K562 (cell line): Measurements from ENCODE around the gene SH3BP5. TPM values are rescaled to one million over a fixed set of nuclear protein-coding genes. Genes with fewer than 3 reads are reported as not detected.

Experiments
- ATAC-seq: fragments of 200-7000 bp; cut with Tn5 transposase; 3 replicates; pipeline ENCODE4 v1.9.1; 2020; ENCODE audit warnings: moderate library complexity
- BruUV-seq: library from RNA; stranded (reverse); fragments of 400-500 nt; replicated peaks from 2 replicates; lab custom pipeline; 2021; lab: Mats Ljungman, UMichigan
- CTCF ChIA-PET: fragments of 300-600 bp; formaldehyde crosslinking; extraction: SDS; loops from one replicate; lab custom pipeline; 2021; ENCODE audit warnings: low intra/inter-chr PET ratio; lab: Yijun Ruan, JAX
- POLR2A ChIA-PET: fragments of 300-600, 350-650 bp; sonication (Branson Sonifier 250); formaldehyde crosslinking; extraction: SDS; loops from one replicate; lab custom pipeline; 2021; ENCODE audit warnings: antibody characterized with exemption, inconsistent platforms; lab: Yijun Ruan, JAX
- DNase-seq, 4 experiments: peaks; one replicate each; pipeline versions ENCODE4 v3.0.0 to v3.0.0-alpha.2; 2011 to 2018; ENCODE audit warnings: low spot score in 3 of 4, mixed read lengths in 3 of 4; ENCODE audit errors: extremely low read depth in 1 of 4
- FAIRE-seq: peaks from 2 replicates; lab custom pipeline; 2011; peaks lifted over from hg19 to GRCh38; lab: Jason Lieb, UNC
- H2AFZ ChIP-seq: 2 replicates; pipeline ENCODE4 v1.6.0; 2011; ENCODE audit warnings: low read depth, low read length, control low read depth, inconsistent platforms
- H3K27ac ChIP-seq: fragments of 200-600 bp; 3 replicates; pipeline ENCODE4 v1.8.0; 2011; ENCODE audit warnings: low read depth, mild to moderate bottlenecking, control low read depth, inconsistent platforms, low read length, moderate library complexity, mixed read lengths; ENCODE audit errors: extremely low read depth
- H3K27me3 ChIP-seq, 2 experiments: fragments of 300-600 bp in 1 of 2; 2 replicates in 1 of 2; 3 replicates in 1 of 2; pipeline versions ENCODE4 v1.6.0 to v1.8.0; 2011; ENCODE audit warnings: inconsistent platforms in 2 of 2, low read length in 2 of 2, mild to moderate bottlenecking in 1 of 2, mixed read lengths in 1 of 2, moderate library complexity in 1 of 2; ENCODE audit not compliant: control insufficient read depth in 2 of 2, insufficient read depth in 2 of 2
- H3K36me3 ChIP-seq: fragments of 300-600 bp; 3 replicates; pipeline ENCODE4 v1.8.0; 2011; ENCODE audit warnings: mild to moderate bottlenecking, low read length, inconsistent platforms; ENCODE audit not compliant: control insufficient read depth, insufficient read depth
- H3K4me1 ChIP-seq, 2 experiments: fragments of 200-600 bp in 1 of 2; replicated peaks in 1 of 2; 2 replicates in 1 of 2; 3 replicates in 1 of 2; pipeline versions ENCODE4 v1.5.1 to v1.8.0; 2011; ENCODE audit warnings: inconsistent platforms in 2 of 2, low read length in 2 of 2, mild to moderate bottlenecking in 1 of 2, mixed read lengths in 1 of 2, moderate library complexity in 1 of 2; ENCODE audit not compliant: control insufficient read depth in 2 of 2, insufficient read depth in 2 of 2
- H3K4me2 ChIP-seq: 2 replicates; pipeline ENCODE4 v1.6.1; 2011; ENCODE audit warnings: low read length, control low read depth, inconsistent platforms, mixed read lengths; ENCODE audit not compliant: insufficient read depth
- H3K4me3 ChIP-seq: fragments of 200-600 bp; sonication (generic), shearing (Covaris generic); 2 replicates; pipeline ENCODE4 v1.5.1; 2016; ENCODE audit warnings: control low read depth, inconsistent platforms
- H3K79me2 ChIP-seq: fragments of 200-600 bp; 3 replicates; pipeline ENCODE4 v1.8.0; 2011; ENCODE audit warnings: low read length, inconsistent platforms; ENCODE audit not compliant: control insufficient read depth, insufficient read depth
- H3K9ac ChIP-seq, 2 experiments: 2 replicates each; pipeline versions ENCODE4 v1.6.0 to v1.6.1; 2011; ENCODE audit warnings: low read depth in 2 of 2, low read length in 2 of 2, control low read depth in 1 of 2, inconsistent platforms in 1 of 2, mild to moderate bottlenecking in 1 of 2, mixed read lengths in 1 of 2; ENCODE audit not compliant: insufficient read depth in 1 of 2
- H3K9me1 ChIP-seq: one replicate; pipeline ENCODE4 v1.6.0; 2011; ENCODE audit warnings: inconsistent platforms, mild to moderate bottlenecking, low read length, moderate library complexity; ENCODE audit not compliant: control insufficient read depth, insufficient read depth
- H3K9me3 ChIP-seq: replicated peaks from 2 replicates; pipeline ENCODE4 v1.5.1; 2011; ENCODE audit warnings: low read depth, low read length, inconsistent platforms; ENCODE audit not compliant: control insufficient read depth, insufficient read depth
- H4K20me1 ChIP-seq: replicated peaks from 2 replicates; pipeline ENCODE4 v1.6.1; 2011; ENCODE audit warnings: low read length, inconsistent platforms, mixed read lengths; ENCODE audit not compliant: control insufficient read depth, insufficient read depth
- ARID3A ChIP-seq: IDR thresholded peaks from 2 replicates; pipeline ENCODE4 v1.6.1; 2012; ENCODE audit warnings: low read depth, low read length, improper control_type of control experiment, borderline replicate concordance
- CBFA2T2 ChIP-seq: fragments of 450-650 bp; conservative IDR thresholded peaks from 2 replicates; pipeline ENCODE4 v1.6.1; 2017; ENCODE audit warnings: mild to moderate bottlenecking
- CEBPB ChIP-seq: fragments of 450-650 bp; IDR thresholded peaks from 2 replicates; pipeline ENCODE4 v1.6.1; 2016; ENCODE audit warnings: missing genetic modification characterization, missing compliant biosample characterization
- EP300 ChIP-seq: IDR thresholded peaks from 2 replicates; pipeline ENCODE4 v1.6.1; 2012; ENCODE audit warnings: low read length, improper control_type of control experiment
- GATAD2A ChIP-seq: fragments of 450-650 bp; IDR thresholded peaks from 2 replicates; pipeline ENCODE4 v1.6.1; 2017
- REST ChIP-seq, 2 experiments: fragments of 450-650 bp; formaldehyde crosslinking in 1 of 2; IDR thresholded peaks; 2 replicates each; pipeline versions ENCODE4 v1.4.0 to v1.6.1; 2014 to 2020; ENCODE audit warnings: mild to moderate bottlenecking in 2 of 2, borderline replicate concordance in 1 of 2, low read depth in 1 of 2
- VEZF1 ChIP-seq: fragments of 200-800 bp; sonication (Bioruptor generic); IDR thresholded peaks from 2 replicates; pipeline ENCODE4 v1.6.1; 2017; ENCODE audit warnings: missing genetic modification characterization, missing compliant biosample characterization
- ZBTB5 ChIP-seq: fragments of 450-650 bp; IDR thresholded peaks from 2 replicates; pipeline ENCODE4 v1.6.1; 2017; ENCODE audit warnings: antibody characterized with exemption
- ZEB2 ChIP-seq: fragments of 450-650 bp; IDR thresholded peaks from 2 replicates; pipeline ENCODE4 v1.6.1; 2016
- ZNF212 ChIP-seq: fragments of 450-650 bp; formaldehyde crosslinking; IDR thresholded peaks from 2 replicates; pipeline ENCODE4 v1.4.0; 2020; ENCODE audit warnings: mild to moderate bottlenecking
- in situ Hi-C: fragments of 300-500 bp; cut with MboI; formaldehyde crosslinking; loops from 4 replicates; pipeline ENCODE4 v1.15.0; 2018; ENCODE audit warnings: inconsistent platforms, mixed read lengths
- intact Hi-C: fragments of 100-400 bp; cut with micrococcal nuclease; formaldehyde crosslinking; loops from 2 replicates; pipeline ENCODE4 v1.14.2; 2022
- polyA plus RNA-seq, 8 experiments: library from polyadenylated mRNA; depleted of rRNA in 4 of 8; stranded (reverse) in 5 of 8; unstranded in 3 of 8; fragments of >200 nt; fragmentation: Nextera tagmentation in 2 of 8; fragmentation: Illumina TruSeq in 1 of 8; extraction: Ambion mirVana in 2 of 8; extraction: Trizol in 1 of 8; gene quantifications; 2 replicates each; pipeline versions ENCODE4 v1.2.1 to v1.2.3, GENCODE V29; 2011 to 2014; ENCODE audit warnings: inconsistent platforms in 1 of 8, missing spikeins in 1 of 8
- total RNA-seq, 7 experiments: library from RNA; depleted of rRNA in 6 of 7; stranded (reverse); fragments of >200 nt in 6 of 7; fragmentation: Illumina TruSeq in 2 of 7; extraction: Trizol in 2 of 7; gene quantifications; 2 replicates each; pipeline versions ENCODE4 v1.2.1 to v1.2.3, GENCODE V29; 2011 to 2021; ENCODE audit warnings: low replicate concordance in 1 of 7

SH3BP5 gene
- total and polyA plus RNA-seq, 9 of the 15 experiments (the other 6 are each of a cell fraction or from before 2014, with no cell fraction given) = 2.9 to 29.0 (median 14.9) TPM

- H3K27me3 ChIP-seq = no peaks in the 10 kb centered on the region
- H3K36me3 ChIP-seq = peaks cover 92% of the 10 kb centered on the region
- no peak for ATAC-seq
- H3K4me3 ChIP-seq = no peak overlapping the region
- ChIA-PET CTCF (no interaction called here), POLR2A (interaction anchor here (0.5 to 5.9 kb wide), 5 partner anchors 9 to 52 kb away, joined by 3 to 41 read pairs (median 3); partner anchors contain the start of gene CAPN7)
- no peak overlapping the region for H3K4me2 ChIP-seq
- no peaks in the 10 kb centered on the region; the same call in 1 of the 2 replicates for H4K20me1 ChIP-seq
- H3K79me2 ChIP-seq = no peaks in the 10 kb centered on the region
- no peaks in the 10 kb centered on the region for H3K9me1 ChIP-seq
- no peaks in the 10 kb centered on the region for H3K4me1 ChIP-seq
- FAIRE-seq = no peak
- no peaks in the 10 kb centered on the region for H3K9me3 ChIP-seq
- H2AFZ ChIP-seq = no peak overlapping the region
- intact Hi-C loops = no loop called here
- BruUV-seq = no TSS peak
- in situ Hi-C loops = loop anchor here (25.0 kb wide), 1 partner anchor 1319 kb away; no protein-coding TSS in a partner anchor
- no peak overlapping the region for H3K9ac ChIP-seq
- no peak for DNase-seq
- no peak overlapping the region for H3K27ac ChIP-seq
- no peak for TF ChIP-seq ZEB2
- TF ChIP-seq ZNF212 (CRISPR knock-in tag) = no peak
- no peak for TF ChIP-seq CBFA2T2
- no peak for TF ChIP-seq GATAD2A
- no peak for TF ChIP-seq VEZF1
- no peak for TF ChIP-seq ZBTB5
- no peak for TF ChIP-seq REST (IDR thresholded peaks at IDR 0.05; ENCODE audit: borderline replicate concordance)
- no peak for TF ChIP-seq REST (CRISPR knock-in tag; IDR thresholded peaks at IDR 0.05; ENCODE audit: low read depth)
- no peak for TF ChIP-seq ARID3A
- TF ChIP-seq CEBPB = no peak
- no peak for TF ChIP-seq EP300
Measured at GRCh38 chr3:15218689-15219088, 113.7 kb downstream of the SH3BP5 start.
